HG02588 (cell line): ENCODE measurements around the gene PID1.

ENCODE experiments used
- ATAC-seq: cut with Tn5 transposase; IDR thresholded peaks from one replicate; pipeline ENCODE4 v1.9.1; 2021; ENCODE audit warnings: mild to moderate bottlenecking, moderate library complexity; ENCODE audit not compliant: unreplicated experiment

The PID1 gene

GRCh38 chr2:229127471-229127870, 143.6 kb downstream of the PID1 start:
- no peak for ATAC-seq

GRCh38 chr2:229126066-229126465, 145.0 kb downstream of the PID1 start:
- ATAC-seq = no peak

DNA sequence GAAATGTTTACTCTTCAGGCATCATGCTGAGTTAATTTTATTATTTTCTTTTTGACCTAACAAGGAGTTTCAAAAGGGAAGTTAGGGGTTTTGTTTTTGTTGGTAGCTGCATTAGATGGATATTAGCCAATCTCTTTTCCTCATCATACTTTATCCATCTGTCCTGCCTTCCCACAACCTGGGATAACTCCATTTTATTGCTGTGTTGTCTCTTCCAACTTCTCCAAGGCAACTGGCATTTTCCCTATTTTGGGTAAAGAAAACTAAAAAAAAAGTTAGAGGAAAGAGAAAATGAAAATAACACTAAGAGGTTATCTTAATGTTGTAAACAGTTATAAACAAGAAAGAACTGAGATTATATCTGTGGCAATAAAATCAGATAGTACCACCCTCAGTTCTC, 147.0 kb downstream of the PID1 start:
- no peak for ATAC-seq

DNA sequence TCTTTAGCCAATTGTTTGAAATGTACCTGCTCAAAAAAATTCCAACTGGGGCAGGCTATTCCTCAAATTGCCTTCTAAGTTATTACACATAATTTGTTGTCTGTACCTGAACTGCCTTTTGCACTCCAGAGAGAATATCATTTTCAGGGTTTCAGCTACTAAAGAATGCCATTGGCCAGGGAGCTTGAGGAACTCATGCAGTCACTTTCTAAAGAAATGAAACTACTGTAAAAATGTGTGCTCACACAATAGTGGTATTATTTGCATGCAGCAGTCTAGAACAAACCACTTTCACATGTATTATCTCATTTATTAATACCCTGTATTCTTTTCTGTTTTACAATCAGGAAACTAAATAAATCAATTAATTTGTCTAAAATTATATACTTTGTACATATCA, 152.2 kb downstream of the PID1 start:
- ATAC-seq = no peak

- no peak for ATAC-seq
These were observed 152.8 kb downstream of the PID1 start for GRCh38 chr2:229118336-229118735.

DNA sequence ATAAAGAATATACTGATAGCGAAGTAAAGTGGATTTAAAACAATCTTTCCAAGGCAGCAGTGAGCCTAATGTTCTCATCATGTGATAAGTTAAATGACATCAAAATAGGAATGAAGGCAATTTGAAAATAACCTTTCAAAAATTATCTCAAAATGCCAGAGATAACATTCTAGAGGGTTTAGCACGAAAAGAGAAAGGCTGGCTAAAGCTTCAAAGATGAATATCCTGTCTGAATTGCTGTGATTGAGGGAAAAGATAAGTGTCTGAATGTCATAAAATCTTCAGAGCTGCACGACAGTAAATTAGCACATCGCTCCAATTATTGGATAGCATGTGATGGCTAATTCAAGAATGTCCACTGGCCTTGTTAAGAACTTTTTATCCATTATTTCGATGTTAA, 159.3 kb downstream of the PID1 start:
- no peak for ATAC-seq

- ATAC-seq = no peak
These were observed 161.9 kb downstream of the PID1 start for GRCh38 chr2:229109195-229109594.

DNA sequence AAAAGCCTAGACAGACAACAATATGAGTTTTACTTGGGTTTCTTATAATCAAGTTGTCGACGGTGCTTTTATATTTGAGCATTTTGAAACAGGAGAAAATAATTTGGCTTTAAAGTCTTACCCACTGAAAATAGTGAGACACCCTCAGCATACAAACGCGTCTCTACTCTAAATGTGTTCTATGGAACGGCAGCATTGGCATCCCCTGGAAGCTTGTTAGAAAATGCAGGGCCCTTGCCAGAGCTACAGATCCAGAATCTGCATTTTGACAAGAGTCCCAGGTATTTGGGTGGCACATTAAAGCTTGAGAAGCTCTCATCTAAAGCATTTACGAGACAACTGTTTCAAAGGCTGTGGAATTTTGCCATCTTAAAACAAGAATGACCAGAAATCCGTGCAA, 163.5 kb downstream of the PID1 start:
- no peak for ATAC-seq

DNA sequence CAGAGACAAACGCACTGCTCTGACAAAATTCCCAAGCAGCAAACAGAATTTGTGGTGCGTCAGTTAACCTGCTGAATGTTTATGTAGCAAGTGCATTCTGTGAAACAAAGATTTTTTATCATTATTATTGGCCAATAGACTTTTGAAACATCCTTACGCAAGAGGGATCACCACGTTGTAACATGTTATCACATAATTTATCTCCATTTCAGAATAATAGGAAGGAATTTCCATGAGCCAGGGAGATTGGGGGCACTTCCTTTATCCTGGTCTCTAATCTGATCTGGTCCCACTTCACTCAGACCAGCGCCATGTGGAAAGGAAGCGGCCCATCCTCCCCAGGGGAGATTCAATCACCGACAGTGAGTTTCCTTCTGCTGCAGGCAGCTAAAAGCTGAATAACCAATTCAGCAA, 166.1 kb downstream of the PID1 start:
- ATAC-seq = no peak

DNA sequence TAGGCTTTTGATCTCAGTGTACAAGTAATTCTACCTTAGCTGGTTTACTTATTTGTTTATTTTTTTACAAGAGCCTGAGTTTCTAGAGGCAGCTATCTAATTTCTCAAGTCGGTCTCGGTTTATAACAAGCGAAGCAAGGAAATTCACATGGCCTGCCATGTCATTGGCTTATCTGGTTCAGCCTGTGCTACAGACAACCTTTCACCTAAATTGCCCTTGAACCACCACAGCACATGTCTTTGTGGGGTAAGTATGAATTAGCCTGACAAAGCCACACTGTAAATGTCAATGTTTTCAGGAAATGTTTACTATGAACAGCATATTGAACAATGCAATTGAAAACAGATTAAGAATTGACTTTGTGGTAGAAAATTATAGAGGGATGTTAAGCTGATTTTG, 167.1 kb downstream of the PID1 start:
- no peak for ATAC-seq

GRCh38 chr2:229101314-229101713, 169.8 kb downstream of the PID1 start:
- no peak for ATAC-seq

GRCh38 chr2:229099231-229099630, 171.9 kb downstream of the PID1 start:
- ATAC-seq = no peak

DNA sequence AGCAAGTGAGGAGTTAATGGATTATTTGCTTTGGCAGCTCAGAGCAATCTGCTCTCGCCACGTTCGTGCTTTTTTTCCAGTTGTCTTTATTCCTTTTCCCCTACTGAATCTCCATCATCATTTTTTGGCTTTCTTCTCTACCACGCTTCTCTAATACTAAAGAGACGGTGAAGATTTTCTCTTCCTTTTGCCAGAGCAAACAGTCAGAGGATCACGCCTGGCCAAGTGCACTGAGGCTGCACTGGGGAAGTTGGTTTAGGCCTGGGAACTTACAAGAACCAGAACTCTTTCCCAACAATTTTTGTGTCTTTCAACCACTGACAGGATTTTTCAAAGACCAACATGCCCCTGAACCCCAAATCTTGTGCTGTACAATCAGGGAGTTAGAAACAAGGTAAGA, 172.3 kb downstream of the PID1 start:
- ATAC-seq = no peak

DNA sequence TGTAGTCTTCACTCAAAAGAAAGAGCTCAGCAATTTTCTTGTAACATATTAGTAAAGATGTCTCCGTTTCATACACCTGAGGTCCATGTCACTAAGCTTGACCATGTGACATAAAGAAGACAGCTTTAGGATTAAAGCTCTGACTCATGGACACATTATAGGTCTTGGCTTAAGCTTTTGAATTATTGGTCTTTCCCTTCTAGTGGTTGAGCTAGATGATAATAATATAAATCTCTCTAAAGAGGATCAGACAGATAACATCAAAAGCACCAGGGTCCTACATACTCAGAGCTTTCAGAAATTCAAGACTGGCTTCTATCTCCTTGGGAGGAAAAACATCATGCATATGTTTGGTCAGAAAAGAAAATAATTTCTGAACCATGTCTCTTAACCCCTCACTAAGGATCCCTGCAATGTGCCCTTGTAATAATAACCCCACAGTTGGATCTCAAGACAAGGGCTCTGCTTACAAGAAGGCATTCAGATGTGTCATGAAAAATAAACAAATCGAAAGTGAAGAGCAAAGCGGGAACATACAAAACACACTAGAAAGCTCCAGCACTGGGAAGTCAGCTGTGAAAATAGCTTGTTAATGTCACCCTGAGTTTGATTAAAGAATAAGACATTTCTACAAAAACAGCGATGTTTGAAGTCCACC, 174.5 kb downstream of the PID1 start:
- ATAC-seq = no peak

- ATAC-seq = no peak
These were observed 175.6 kb downstream of the PID1 start for GRCh38 chr2:229095472-229095871.

- ATAC-seq = no peak
These were observed 180.9 kb downstream of the PID1 start for GRCh38 chr2:229090225-229090624.

DNA sequence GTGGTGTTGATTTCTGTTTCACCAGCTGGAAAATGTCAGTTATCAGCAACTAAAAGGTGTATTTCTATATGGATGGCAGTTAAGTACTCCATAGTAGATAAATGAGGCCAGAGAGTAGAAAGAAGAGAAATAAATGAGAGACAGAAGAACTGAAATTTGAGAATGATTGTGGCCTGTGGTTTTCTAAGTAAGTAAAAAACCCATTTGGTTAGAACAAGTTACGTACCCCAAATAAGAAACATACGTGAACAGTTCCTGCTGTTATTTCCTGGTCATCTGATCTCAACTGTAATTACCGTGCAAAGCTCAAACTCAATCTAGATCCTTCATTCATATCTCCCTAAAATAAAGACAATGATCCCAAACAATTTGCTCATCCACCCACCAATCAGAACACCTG, 181.3 kb downstream of the PID1 start:
- ATAC-seq = no peak

DNA sequence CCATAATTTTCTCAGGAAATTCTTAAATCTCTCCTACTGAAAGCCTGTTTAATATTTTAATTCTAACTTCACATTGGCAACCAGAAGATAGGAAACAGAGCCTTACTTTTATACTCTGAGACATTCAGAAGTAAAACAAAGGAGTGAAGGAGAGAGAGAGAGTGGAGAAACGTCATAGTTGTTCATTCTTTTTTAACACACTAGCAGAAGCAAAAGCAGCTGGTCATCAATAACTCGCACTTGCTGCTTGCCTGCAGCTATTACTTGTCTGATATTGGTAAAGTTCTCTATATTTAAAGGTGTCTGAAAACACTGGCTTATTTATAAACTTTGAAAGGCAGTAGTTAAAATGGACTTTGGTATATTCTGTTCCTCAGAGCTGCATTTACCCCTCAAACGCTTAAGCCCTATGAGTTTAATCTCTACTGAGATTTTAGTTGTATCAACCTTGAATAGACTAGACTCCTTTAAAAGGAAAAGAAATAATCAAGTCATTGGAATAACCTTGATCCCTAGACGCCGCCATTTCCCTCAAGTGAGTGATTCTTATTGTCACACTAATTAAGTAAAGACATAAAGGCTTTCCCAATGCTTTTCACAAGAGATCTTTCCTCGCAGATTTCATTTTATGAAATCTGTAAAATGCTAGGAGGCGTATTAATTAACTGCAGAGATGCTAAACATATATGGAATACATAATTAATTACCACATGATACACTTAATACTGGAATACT, 182.0 kb downstream of the PID1 start:
- no peak for ATAC-seq

GRCh38 chr2:229088517-229088913, 182.6 kb downstream of the PID1 start:
- ATAC-seq = no peak

DNA sequence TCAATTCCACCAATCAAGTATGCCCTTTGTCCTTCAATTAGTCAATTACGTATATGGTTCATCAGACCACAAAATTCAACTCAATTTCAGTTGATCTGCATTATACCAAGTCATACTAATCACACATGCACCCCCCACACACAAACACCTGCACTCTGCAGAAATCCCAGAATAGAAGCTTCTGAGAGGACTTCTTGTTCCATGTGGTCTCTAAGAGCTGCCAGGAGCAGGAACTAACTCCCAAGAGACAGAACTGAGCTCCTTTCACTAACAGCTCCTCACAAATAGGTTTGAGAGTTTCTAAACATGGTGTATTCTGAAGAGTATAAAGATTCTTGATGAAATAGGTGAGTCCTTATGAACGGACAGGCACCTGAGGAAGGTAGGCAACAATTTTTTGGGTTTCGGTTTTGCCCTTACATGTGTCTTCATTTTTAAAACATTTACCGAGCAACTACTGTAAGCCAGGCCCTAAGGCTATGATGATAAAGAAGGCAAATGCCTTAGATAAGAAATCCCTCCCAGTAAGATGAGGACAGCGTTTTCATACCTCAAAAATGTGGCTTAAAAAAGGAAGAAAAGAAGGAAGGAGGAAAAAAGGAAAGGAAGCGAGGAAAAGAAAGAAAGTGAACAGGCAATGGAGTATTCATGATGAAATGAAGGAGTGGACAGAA, 183.1 kb downstream of the PID1 start:
- no peak for ATAC-seq

DNA sequence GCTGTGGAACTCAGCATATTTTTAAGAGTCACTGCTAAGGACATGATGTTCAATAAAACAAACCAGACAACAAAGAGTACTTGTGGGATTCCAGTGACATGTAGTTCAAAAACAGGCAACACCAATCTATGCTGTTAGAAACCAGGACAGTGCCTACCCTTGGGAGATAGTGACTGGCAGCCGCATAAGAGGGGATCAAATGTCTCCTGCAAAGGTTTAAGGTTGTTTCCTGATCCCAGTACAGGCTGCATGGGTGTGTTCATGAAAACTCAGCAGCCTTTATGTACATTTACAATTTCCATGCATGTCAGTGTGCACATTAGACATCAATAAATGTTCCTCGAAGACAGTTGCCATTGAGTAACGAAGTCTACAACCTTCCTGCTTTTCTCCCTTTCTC, 183.8 kb downstream of the PID1 start:
- no peak for ATAC-seq

DNA sequence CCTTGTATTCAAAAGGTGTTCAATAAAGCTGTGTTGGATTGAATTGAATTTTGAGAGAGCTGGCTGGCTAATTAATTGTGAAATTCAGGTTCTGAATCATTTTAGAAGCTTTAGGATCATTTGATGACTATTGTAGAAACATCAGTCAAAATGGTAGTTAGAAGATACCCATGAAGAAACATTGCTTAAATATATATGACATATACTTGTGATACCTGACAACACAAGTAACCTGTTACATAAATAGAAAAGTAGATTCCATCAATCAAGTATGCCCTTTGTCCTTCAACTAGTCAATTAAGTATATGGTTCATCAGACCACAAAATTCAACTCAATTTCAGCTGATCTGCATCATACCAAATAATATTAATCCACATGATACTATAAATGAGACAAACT, 185.6 kb downstream of the PID1 start:
- ATAC-seq = no peak
